MM.1S (cell line): ENCODE data around the gene HEATR5A.

Experiments used
- DNase-seq: peaks from one replicate; pipeline ENCODE4 v3.0.0-alpha.2; 2015
- H2AFZ ChIP-seq: fragments of 300-600 bp; sonication (generic); 2 replicates; pipeline ENCODE4 v1.6.0; 2016; ENCODE audit warnings: antibody characterized with exemption, low read length
- H3F3A ChIP-seq: fragments of 300-600 bp; sonication (generic); 2 replicates; pipeline ENCODE4 v1.6.1; 2016; ENCODE audit warnings: mild to moderate bottlenecking, antibody characterized with exemption, low read length, moderate library complexity, mixed read lengths; ENCODE audit not compliant: insufficient read depth
- H3K27ac ChIP-seq: fragments of 300-600 bp; sonication (generic); 2 replicates; pipeline ENCODE4 v1.5.1; 2016; ENCODE audit warnings: mild to moderate bottlenecking, low read length
- H3K27me3 ChIP-seq: fragments of 300-600 bp; sonication (generic); replicated peaks from 2 replicates; pipeline ENCODE4 v1.6.0; 2016; ENCODE audit warnings: low read length; ENCODE audit not compliant: insufficient read depth
- H3K36me3 ChIP-seq: fragments of 300-600 bp; sonication (generic); replicated peaks from 2 replicates; pipeline ENCODE4 v1.6.1; 2016; ENCODE audit warnings: mild to moderate bottlenecking, low read length, mixed read lengths; ENCODE audit not compliant: insufficient read depth
- H3K4me1 ChIP-seq: fragments of 300-600 bp; sonication (generic); 2 replicates; pipeline ENCODE4 v1.6.1; 2016; ENCODE audit warnings: low read length, mixed read lengths
- H3K4me2 ChIP-seq: fragments of 300-600 bp; sonication (generic); 2 replicates; pipeline ENCODE4 v1.6.0; 2016; ENCODE audit warnings: low read depth, low read length
- H3K4me3 ChIP-seq: fragments of 300-600 bp; sonication (generic); 2 replicates; pipeline ENCODE4 v1.5.1; 2016; ENCODE audit warnings: low read length, mixed read lengths
- H3K79me2 ChIP-seq: fragments of 300-600 bp; sonication (generic); 2 replicates; pipeline ENCODE4 v1.6.1; 2016; ENCODE audit warnings: mixed run types, low read length, mixed read lengths
- H3K9ac ChIP-seq: fragments of 300-600 bp; sonication (generic); 2 replicates; pipeline ENCODE4 v1.6.1; 2016; ENCODE audit warnings: low read length, mixed read lengths
- H3K9me2 ChIP-seq: fragments of 300-600 bp; sonication (generic); replicated peaks from 2 replicates; pipeline ENCODE4 v1.6.1; 2016; ENCODE audit warnings: mild to moderate bottlenecking, low read length, mixed read lengths; ENCODE audit not compliant: insufficient read depth
- H3K9me3 ChIP-seq: fragments of 300-600 bp; sonication (generic); replicated peaks from 2 replicates; pipeline ENCODE4 v1.6.1; 2016; ENCODE audit warnings: mild to moderate bottlenecking, low read length, mixed read lengths; ENCODE audit not compliant: insufficient read depth
- H4K20me1 ChIP-seq: fragments of 300-600 bp; sonication (generic); 2 replicates; pipeline ENCODE4 v1.6.1; 2016; ENCODE audit warnings: mild to moderate bottlenecking, low read length, moderate library complexity, mixed read lengths; ENCODE audit not compliant: insufficient read depth
- EZH2 ChIP-seq: fragments of 300-600 bp; sonication (generic); optimal IDR thresholded peaks from 2 replicates; pipeline ENCODE3; 2017; ENCODE audit warnings: low read depth, mild to moderate bottlenecking, antibody characterized with exemption, low read length, mixed read lengths
- EZH2phosphoT487 ChIP-seq: fragments of 300-600 bp; sonication (generic); IDR thresholded peaks from 2 replicates; pipeline ENCODE4 v1.6.1; 2018; ENCODE audit warnings: antibody characterized with exemption, low read length
- TF ChIP-seq, protein P1 (sequence below): fragments of 300-600 bp; sonication (generic); IDR thresholded peaks from 2 replicates; pipeline ENCODE4 v1.5.1; 2016; ENCODE audit warnings: antibody characterized with exemption, low read length, mixed read lengths

The HEATR5A gene

DNA sequence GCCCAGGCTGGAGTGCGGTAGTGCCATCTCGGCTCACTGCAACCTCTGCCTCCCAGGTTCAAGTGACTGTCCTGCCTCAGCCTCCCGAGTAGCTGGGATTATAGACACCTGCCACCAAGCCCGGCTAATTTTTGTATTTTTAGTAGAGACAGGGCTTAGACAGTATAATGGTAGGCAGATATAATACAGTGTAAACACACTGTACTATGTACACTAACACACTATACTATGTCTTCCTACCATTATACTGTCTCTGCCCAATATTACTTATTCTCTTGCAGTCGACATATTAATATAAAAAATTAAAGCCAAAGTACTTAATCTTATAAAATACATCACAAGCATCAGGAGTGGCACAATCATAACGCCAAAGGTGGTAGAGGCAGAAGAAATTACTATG lies 21.9 kb upstream of the HEATR5A start:
- no peak for DNase-seq
- Histone ChIP-seq H2AFZ (no peak overlapping the region), H3K9me3 (no peaks in the 10 kb centered on the region), H3K27me3 (no peaks in the 10 kb centered on the region), H3K9me2 (no peaks in the 10 kb centered on the region), H3K9ac (no peak overlapping the region), H3K27ac (no peak overlapping the region), H3F3A (no peaks in the 10 kb centered on the region), H3K4me3 (no peak overlapping the region), H3K4me1 (0 out of 2 replicates have a peak, but pooled peaks cover 4% of the 10 kb centered on the region), H3K4me2 (no peak overlapping the region), H4K20me1 (no peaks in the 10 kb centered on the region), H3K79me2 (no peaks in the 10 kb centered on the region), H3K36me3 (no peaks in the 10 kb centered on the region)
- TF ChIP-seq EZH2phosphoT487 (no peak), EZH2 (no peak)
- TF ChIP-seq, protein P1, sequence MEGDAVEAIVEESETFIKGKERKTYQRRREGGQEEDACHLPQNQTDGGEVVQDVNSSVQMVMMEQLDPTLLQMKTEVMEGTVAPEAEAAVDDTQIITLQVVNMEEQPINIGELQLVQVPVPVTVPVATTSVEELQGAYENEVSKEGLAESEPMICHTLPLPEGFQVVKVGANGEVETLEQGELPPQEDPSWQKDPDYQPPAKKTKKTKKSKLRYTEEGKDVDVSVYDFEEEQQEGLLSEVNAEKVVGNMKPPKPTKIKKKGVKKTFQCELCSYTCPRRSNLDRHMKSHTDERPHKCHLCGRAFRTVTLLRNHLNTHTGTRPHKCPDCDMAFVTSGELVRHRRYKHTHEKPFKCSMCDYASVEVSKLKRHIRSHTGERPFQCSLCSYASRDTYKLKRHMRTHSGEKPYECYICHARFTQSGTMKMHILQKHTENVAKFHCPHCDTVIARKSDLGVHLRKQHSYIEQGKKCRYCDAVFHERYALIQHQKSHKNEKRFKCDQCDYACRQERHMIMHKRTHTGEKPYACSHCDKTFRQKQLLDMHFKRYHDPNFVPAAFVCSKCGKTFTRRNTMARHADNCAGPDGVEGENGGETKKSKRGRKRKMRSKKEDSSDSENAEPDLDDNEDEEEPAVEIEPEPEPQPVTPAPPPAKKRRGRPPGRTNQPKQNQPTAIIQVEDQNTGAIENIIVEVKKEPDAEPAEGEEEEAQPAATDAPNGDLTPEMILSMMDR = no peak

DNA sequence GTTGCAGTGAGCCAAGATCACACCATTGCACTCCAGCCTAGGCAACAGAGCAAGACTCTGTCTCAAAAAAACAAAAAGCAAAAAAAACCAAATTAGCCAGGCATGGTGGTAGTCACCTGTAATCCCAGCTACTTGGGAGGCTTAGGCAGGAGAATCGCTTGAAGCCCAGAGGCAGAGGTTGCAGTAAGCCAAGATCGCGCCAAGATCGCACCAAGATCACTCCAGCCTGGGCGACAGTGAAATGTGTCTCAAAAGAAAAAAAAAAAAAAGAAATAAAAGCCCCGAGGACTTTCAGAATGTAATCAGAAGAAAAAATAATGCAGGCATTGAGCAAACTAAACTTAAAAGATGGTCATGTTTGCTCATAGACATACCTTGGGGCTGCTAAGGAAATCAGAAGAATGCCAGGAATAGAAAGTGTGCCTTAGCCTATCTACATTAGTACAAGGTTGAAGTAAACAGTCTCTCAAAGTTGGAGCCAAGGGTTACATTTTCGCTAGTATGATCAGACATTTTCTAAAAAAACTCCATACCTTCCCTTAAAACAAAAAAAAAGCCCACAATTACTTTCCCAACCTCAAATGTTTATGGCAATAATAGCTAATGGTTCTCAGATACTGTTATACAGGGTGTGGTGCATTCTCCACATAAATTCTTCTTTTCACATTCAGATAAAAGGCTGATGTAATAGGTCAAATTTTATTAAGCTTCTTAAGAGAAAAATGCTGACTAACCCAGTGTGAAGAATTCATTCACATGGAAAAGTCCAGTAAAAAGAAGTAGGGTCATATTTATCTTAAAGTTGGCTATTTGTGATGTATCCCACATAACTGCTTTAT lies 21.1 kb upstream of the HEATR5A start:
- H3K79me2 ChIP-seq = no peaks in the 10 kb centered on the region
- H3K4me3 ChIP-seq = no peak overlapping the region
- H3K27ac ChIP-seq = no peak overlapping the region
- TF ChIP-seq EZH2 (no peak), EZH2phosphoT487 (no peak)
- TF ChIP-seq, protein P1 = no peak
- no peak overlapping the region for H2AFZ ChIP-seq
- no peak for DNase-seq
- H3K4me2 ChIP-seq = no peak overlapping the region
- no peaks in the 10 kb centered on the region for H3F3A ChIP-seq
- H3K9me2 ChIP-seq = no peaks in the 10 kb centered on the region
- 0 out of 2 replicates have a peak, but pooled peaks cover 4% of the 10 kb centered on the region for H3K4me1 ChIP-seq
- H3K9me3 ChIP-seq = no peaks in the 10 kb centered on the region
- no peaks in the 10 kb centered on the region for H3K36me3 ChIP-seq
- no peaks in the 10 kb centered on the region for H4K20me1 ChIP-seq
- no peaks in the 10 kb centered on the region for H3K27me3 ChIP-seq
- no peak overlapping the region for H3K9ac ChIP-seq

DNA sequence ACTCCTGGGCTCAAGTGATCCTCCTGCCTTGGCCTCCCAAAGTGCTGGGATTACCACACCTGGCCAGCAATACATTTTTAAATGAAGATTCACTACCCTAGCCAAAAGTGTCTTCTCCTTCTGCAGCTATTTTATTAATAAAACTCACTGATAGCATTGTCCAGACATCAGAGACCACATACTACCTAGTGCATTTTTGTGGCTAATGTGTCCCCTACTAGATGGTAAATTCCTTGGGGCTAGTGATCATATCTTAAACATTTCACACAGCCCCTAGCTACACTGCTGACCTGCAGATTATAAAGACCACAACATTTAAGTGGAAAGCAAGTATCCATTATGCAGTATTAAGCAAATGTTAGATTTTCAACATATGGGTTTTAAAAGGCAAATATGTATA lies 19.9 kb upstream of the HEATR5A start:
- H2AFZ ChIP-seq = no peak overlapping the region
- no peaks in the 10 kb centered on the region for H3K36me3 ChIP-seq
- H3K9me2 ChIP-seq = no peaks in the 10 kb centered on the region
- H4K20me1 ChIP-seq = no peaks in the 10 kb centered on the region
- H3K4me3 ChIP-seq = no peak overlapping the region
- no peak overlapping the region for H3K27ac ChIP-seq
- no peaks in the 10 kb centered on the region for H3K27me3 ChIP-seq
- no peak overlapping the region for H3K9ac ChIP-seq
- no peak for DNase-seq
- no peak overlapping the region for H3K4me2 ChIP-seq
- H3K9me3 ChIP-seq = no peaks in the 10 kb centered on the region
- H3K79me2 ChIP-seq = no peaks in the 10 kb centered on the region
- H3K4me1 ChIP-seq = 0 out of 2 replicates have a peak, but pooled peaks cover 4% of the 10 kb centered on the region
- TF ChIP-seq EZH2phosphoT487 (no peak), EZH2 (no peak)
- TF ChIP-seq, protein P1 = no peak
- no peaks in the 10 kb centered on the region for H3F3A ChIP-seq
